Muscle layer of duodenum (tissue), 2 donors: ENCODE data around the gene CYSLTR2.
A peak's percentile ranks its signal among the peaks of the same experiment; 100 is the strongest.

Experiments
- H3K27ac ChIP-seq: one replicate; pipeline ENCODE4 v1.7.0; 2013; ENCODE audit warnings: mild to moderate bottlenecking, low read length
- H3K27me3 ChIP-seq: one replicate; pipeline ENCODE4 v1.7.0; 2013; ENCODE audit warnings: low read depth, mild to moderate bottlenecking, control low read depth, low read length
- H3K36me3 ChIP-seq, 2 donors: one replicate each; pipeline ENCODE4 v1.7.0; 2013; ENCODE audit warnings: low read length in 2 of 2, control low read depth in 1 of 2, mild to moderate bottlenecking in 1 of 2; ENCODE audit not compliant: insufficient read depth in 2 of 2, control insufficient read depth in 1 of 2
- H3K4me1 ChIP-seq, 2 donors: one replicate each; pipeline ENCODE4 v1.7.0; 2013; ENCODE audit warnings: low read length in 2 of 2, mild to moderate bottlenecking in 2 of 2, control low read depth in 1 of 2, moderate library complexity in 1 of 2; ENCODE audit not compliant: insufficient read depth in 2 of 2, control insufficient read depth in 1 of 2
- H3K4me3 ChIP-seq, 2 donors: one replicate each; pipeline ENCODE4 v1.7.0; 2013; ENCODE audit warnings: low read length in 2 of 2, low read depth in 1 of 2, mild to moderate bottlenecking in 1 of 2
- H3K9me3 ChIP-seq, 2 donors: one replicate each; pipeline ENCODE4 v1.7.0; 2013; ENCODE audit warnings: low read length in 2 of 2, control low read depth in 1 of 2, mild to moderate bottlenecking in 1 of 2; ENCODE audit not compliant: control insufficient read depth in 1 of 2
- donor health status: healthy.

CYSLTR2 gene, protein sequence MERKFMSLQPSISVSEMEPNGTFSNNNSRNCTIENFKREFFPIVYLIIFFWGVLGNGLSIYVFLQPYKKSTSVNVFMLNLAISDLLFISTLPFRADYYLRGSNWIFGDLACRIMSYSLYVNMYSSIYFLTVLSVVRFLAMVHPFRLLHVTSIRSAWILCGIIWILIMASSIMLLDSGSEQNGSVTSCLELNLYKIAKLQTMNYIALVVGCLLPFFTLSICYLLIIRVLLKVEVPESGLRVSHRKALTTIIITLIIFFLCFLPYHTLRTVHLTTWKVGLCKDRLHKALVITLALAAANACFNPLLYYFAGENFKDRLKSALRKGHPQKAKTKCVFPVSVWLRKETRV

DNA sequence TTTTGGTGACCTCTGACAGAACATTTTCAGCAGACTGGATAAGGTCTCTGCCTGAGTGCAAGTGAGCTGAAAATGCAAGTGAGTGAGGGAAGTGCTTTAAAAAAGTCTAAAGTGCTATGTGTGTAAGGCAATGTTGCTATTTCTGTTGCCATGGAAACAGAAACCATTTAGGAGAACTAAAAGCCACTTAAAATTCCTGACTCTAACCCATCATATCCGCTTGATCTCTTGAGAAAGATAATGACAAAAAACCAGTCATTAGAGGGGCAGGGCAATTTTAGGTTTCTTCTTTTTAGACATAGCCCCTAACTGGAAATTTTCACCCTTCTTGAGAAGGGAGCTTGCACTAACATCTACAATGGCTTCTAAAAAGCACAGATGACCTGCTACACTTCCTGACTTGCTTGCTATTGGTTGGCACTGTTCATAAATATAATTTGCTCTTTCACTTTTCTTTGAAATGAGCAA is at the start of gene CYSLTR2:
Gene CYSLTR2, plus strand, starts transcription at position 458 of the 468 bp plus-strand sequence. CDS start 52,889 bp downstream, outside the sequence.
- Histone ChIP-seq H3K27me3 (no peaks in the 10 kb centered on the region), H3K4me3 (peak within 1 kb of the TSS in 1 of 2 donors; percentile 43), H3K36me3 (no peaks in the 10 kb centered on the region), H3K4me1 (peaks cover 0 to 7% of the 10 kb centered on the region in 2 donors), H3K9me3 (no peaks in the 10 kb centered on the region), H3K27ac (peak within 1 kb of the TSS; percentile 63)

- no peaks in the 10 kb centered on the region for H3K27me3 ChIP-seq
Measured at GRCh38 chr13:48615049-48615448, 38.7 kb upstream of the CYSLTR2 start.

DNA sequence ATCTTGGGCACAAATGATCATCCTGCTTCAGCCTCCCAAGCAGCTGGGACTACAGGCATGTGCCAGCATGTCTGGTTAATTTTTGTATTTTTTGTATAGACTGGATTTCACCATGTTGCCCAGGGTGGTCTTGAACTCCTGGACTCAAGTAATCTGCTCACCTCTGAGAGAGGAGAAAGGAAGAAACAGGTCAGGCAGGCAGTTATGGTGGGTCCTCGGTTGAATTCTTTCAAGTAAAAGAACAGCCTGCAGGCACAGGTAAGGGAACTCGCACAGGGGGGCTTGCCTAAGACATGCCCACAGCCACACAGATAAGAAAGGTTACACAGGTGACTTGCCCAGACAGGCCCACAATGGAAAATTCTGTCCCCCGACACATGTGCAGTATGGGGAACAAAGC is 34.8 kb upstream of the CYSLTR2 start:
- Histone ChIP-seq H3K4me1 (no peaks in the 10 kb centered on the region), H3K4me3 (no peak overlapping the region), H3K27me3 (no peaks in the 10 kb centered on the region), H3K27ac (no peak overlapping the region), H3K36me3 (no peaks in the 10 kb centered on the region), H3K9me3 (peaks cover 6% of the 10 kb centered on the region in 2 donors)

More at GRCh38 chr13:48615049-48615448, 38.7 kb upstream of the CYSLTR2 start:
- no peak overlapping the region for H3K27ac ChIP-seq
- no peaks in the 10 kb centered on the region for H3K4me1 ChIP-seq
- H3K9me3 ChIP-seq = peaks cover 0 to 3% of the 10 kb centered on the region in 2 donors
- H3K36me3 ChIP-seq = no peaks in the 10 kb centered on the region
- no peak overlapping the region for H3K4me3 ChIP-seq

- Histone ChIP-seq H3K4me3 (no peak overlapping the region), H3K9me3 (peaks cover 6% of the 10 kb centered on the region in 2 donors), H3K36me3 (no peaks in the 10 kb centered on the region), H3K27me3 (no peaks in the 10 kb centered on the region), H3K4me1 (peaks cover 0 to 3% of the 10 kb centered on the region in 2 donors), H3K27ac (no peak overlapping the region)
Measured at GRCh38 chr13:48621056-48621455, 32.7 kb upstream of the CYSLTR2 start.

DNA sequence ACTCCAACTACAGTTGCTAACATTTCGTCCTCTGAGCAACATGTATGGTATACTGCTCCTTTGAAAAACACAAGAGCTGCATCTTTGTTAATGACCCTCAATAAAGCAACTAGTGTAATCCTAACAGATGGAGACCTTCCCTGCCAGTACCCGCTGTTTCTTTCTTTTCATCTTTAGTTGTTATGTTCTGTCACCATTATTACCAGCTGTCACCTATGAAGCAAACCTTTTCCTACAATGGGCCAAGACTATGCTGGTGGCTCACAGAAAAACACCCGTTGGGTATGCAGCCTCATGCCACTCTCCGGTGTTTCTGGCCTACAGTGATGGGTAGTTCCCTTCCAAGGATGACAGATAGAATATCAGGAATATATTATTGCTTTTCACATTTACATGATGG is 29.7 kb upstream of the CYSLTR2 start:
- Histone ChIP-seq H3K4me3 (no peak overlapping the region), H3K36me3 (no peaks in the 10 kb centered on the region), H3K27me3 (no peaks in the 10 kb centered on the region), H3K27ac (no peak overlapping the region), H3K4me1 (peaks cover 0 to 6% of the 10 kb centered on the region in 2 donors), H3K9me3 (peaks cover 4 to 6% of the 10 kb centered on the region in 2 donors)

DNA sequence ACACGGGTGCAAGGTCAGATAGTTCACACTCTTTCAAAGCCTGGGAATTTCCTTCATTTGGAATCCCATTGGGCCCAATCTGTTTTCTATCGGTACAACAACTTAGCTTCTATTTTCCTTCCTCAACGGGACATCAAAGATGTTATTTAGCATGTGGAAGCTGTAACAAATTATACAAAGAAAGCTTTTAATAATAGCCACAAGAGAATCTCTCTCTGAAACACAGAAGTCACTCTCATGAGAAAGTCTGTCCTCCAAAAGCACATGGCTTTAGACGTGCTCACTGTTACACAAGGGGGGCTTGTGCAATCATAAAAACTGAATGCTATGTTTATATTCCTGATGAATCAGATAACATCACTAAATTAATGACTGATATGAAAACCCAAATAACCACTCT is 28.9 kb upstream of the CYSLTR2 start:
- Histone ChIP-seq H3K4me3 (no peak overlapping the region), H3K4me1 (peaks cover 0 to 6% of the 10 kb centered on the region in 2 donors), H3K9me3 (peaks cover 4 to 6% of the 10 kb centered on the region in 2 donors), H3K27me3 (no peaks in the 10 kb centered on the region), H3K27ac (no peak overlapping the region), H3K36me3 (no peaks in the 10 kb centered on the region)

DNA sequence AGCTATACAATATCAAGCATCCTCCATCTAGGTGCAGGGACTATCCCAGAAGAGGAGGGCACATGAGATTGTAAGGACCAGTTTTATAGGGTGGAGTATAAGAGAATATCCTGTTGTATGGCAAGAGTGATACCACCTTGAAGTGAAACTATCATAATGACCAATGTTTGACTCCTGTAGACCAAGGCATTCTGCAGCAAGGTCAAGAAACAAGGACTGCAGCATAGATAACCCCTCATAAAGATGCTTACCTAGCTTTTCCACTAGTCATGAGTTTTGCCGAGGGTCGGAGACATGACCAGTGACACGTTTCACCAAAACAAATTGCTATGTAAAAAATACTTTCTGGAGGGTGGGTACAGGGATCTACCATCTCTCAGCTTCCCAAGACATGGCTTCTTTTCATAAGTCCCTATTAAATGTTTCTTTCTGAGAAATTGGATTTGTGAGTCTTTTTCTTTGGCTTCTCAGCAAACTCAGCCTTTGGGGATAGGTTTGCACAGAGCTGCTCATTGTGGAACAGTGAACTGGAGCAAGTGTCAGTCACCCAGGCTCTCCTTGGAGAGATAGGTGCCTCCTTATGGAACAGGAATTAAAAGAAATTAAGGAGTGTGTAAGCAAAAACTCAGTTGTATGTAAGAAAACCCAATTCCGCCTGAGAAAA is 28.2 kb upstream of the CYSLTR2 start:
- Histone ChIP-seq H3K36me3 (no peaks in the 10 kb centered on the region), H3K9me3 (peaks cover 4 to 6% of the 10 kb centered on the region in 2 donors), H3K27me3 (no peaks in the 10 kb centered on the region), H3K27ac (no peak overlapping the region), H3K4me1 (peaks cover 0 to 6% of the 10 kb centered on the region in 2 donors), H3K4me3 (no peak overlapping the region)

DNA sequence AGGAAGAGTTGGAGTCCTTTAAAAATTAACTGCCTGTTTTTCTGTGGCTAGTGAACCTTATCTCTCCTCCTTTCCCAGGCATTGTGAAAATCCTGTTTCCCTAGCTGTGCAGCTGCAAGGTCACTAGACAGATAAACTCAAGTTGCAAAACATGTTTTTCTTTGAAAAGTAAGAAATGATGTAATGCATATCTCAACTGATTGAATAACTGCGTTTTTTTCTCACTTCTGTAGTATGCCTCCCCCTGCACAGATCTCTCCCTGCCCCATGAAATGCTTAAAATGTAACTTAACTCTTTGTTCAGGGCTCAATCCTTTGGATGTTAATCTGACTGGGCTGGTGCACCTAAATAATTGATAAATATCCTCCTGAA is 27.7 kb upstream of the CYSLTR2 start:
- Histone ChIP-seq H3K9me3 (peaks cover 3 to 6% of the 10 kb centered on the region in 2 donors), H3K4me3 (no peak overlapping the region), H3K27ac (no peak overlapping the region), H3K36me3 (no peaks in the 10 kb centered on the region), H3K27me3 (no peaks in the 10 kb centered on the region), H3K4me1 (peaks cover 0 to 6% of the 10 kb centered on the region in 2 donors)

GRCh38 chr13:48626726-48627451 is 26.8 kb upstream of the CYSLTR2 start:
- H3K36me3 ChIP-seq = no peaks in the 10 kb centered on the region
- H3K27ac ChIP-seq = no peak overlapping the region
- H3K4me3 ChIP-seq = no peak overlapping the region
- H3K27me3 ChIP-seq = no peaks in the 10 kb centered on the region
- peaks cover 0 to 6% of the 10 kb centered on the region in 2 donors for H3K4me1 ChIP-seq
- H3K9me3 ChIP-seq = peaks cover 0 to 4% of the 10 kb centered on the region in 2 donors

- H3K9me3 ChIP-seq = peaks cover 0 to 4% of the 10 kb centered on the region in 2 donors
- no peaks in the 10 kb centered on the region for H3K27me3 ChIP-seq
- no peaks in the 10 kb centered on the region for H3K36me3 ChIP-seq
- peaks cover 0 to 6% of the 10 kb centered on the region in 2 donors for H3K4me1 ChIP-seq
- H3K4me3 ChIP-seq = no peak overlapping the region
- H3K27ac ChIP-seq = no peak overlapping the region
Measured at GRCh38 chr13:48629277-48629676, 24.5 kb upstream of the CYSLTR2 start.

GRCh38 chr13:48630291-48630690 is 23.4 kb upstream of the CYSLTR2 start:
- Histone ChIP-seq H3K27ac (no peak overlapping the region), H3K27me3 (no peaks in the 10 kb centered on the region), H3K4me1 (peaks cover 0 to 6% of the 10 kb centered on the region in 2 donors), H3K9me3 (peaks cover 6 to 8% of the 10 kb centered on the region in 2 donors), H3K4me3 (no peak overlapping the region), H3K36me3 (no peaks in the 10 kb centered on the region)
